ENCODE measurements around the gene KCNH1. TPM values are rescaled to one million over a fixed set of nuclear protein-coding genes. Genes with fewer than 3 reads are reported as not detected.

The KCNH1 gene
- total RNA-seq, 2 donors from 2014 or later, result 3.2 to 3.5 TPM

DNA sequence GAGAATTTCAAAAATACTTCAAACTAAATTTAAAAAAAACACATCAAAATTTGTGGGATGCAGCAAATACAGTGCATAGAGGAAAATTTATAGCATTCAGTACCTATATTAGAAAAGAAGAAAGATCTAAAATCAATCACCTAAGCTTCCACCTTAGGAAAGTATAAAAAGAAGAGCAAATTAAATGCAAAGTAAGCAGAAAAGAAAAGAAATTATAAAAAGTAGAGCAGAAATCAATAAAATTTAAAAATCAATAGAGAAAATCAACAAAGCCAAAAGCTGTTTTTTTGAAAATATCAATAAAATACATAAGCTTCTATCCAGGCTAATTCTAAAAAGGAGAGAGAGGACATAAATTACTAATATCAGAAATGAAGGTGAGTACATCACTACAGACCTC lies 255.4 kb downstream of the KCNH1 start:
- no peak overlapping the region for H3K4me3 ChIP-seq (ENCODE audit: low read length)
- Mint-ChIP-seq H3K27me3 (ENCODE audit: insufficient read depth) (peaks cover 2% of the 10 kb centered on the region), H3K4me3 (no peak overlapping the region), H3K4me1 (no peaks in the 10 kb centered on the region), H3K36me3 (ENCODE audit: low read depth) (no peaks in the 10 kb centered on the region), H3K9me3 (no peaks in the 10 kb centered on the region), H3K27ac (no peak overlapping the region)
- H3K4me1 ChIP-seq (ENCODE audit: control insufficient read depth, insufficient read depth, low read length), result peaks cover under 1% of the 10 kb centered on the region
- H3K27ac ChIP-seq (ENCODE audit: low read depth, low read length), result no peak overlapping the region
- DNase-seq, result no peak
- no peak overlapping the region for H3K9ac ChIP-seq (ENCODE audit: extremely low read depth, low read length, poor library complexity, severe bottlenecking)
- no peaks in the 10 kb centered on the region for H3K27me3 ChIP-seq (ENCODE audit: control insufficient read depth, insufficient read depth, low read length, poor library complexity, severe bottlenecking)
- no peaks in the 10 kb centered on the region for H3K36me3 ChIP-seq (ENCODE audit: control insufficient read depth, insufficient read depth, low read length)
- TF ChIP-seq, protein P1, sequence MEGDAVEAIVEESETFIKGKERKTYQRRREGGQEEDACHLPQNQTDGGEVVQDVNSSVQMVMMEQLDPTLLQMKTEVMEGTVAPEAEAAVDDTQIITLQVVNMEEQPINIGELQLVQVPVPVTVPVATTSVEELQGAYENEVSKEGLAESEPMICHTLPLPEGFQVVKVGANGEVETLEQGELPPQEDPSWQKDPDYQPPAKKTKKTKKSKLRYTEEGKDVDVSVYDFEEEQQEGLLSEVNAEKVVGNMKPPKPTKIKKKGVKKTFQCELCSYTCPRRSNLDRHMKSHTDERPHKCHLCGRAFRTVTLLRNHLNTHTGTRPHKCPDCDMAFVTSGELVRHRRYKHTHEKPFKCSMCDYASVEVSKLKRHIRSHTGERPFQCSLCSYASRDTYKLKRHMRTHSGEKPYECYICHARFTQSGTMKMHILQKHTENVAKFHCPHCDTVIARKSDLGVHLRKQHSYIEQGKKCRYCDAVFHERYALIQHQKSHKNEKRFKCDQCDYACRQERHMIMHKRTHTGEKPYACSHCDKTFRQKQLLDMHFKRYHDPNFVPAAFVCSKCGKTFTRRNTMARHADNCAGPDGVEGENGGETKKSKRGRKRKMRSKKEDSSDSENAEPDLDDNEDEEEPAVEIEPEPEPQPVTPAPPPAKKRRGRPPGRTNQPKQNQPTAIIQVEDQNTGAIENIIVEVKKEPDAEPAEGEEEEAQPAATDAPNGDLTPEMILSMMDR (conservative IDR thresholded peaks at IDR 0.05), result no peak
- H3K9me3 ChIP-seq (ENCODE audit: control insufficient read depth, low read length), result no peaks in the 10 kb centered on the region

DNA sequence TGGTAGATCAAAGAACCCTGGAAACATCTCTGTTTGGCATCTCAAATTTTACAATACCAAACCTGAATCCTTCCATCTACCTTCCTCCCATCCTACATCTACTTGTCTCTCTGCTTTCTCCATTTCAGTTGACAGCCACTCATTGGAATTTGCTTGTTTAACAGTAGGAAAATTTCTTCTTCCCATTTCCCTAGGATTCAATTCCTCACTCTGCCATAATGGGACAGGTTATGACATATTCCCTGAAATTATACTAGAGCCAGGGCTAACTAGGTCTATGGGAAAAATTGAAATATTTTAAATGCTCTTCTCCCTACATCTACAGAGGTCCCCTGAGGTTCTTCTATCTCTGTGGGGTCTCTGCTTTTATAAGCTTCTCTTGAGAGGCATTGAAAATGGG lies 257.7 kb downstream of the KCNH1 start:
- Mint-ChIP-seq H3K27me3 (ENCODE audit: insufficient read depth) (no peaks in the 10 kb centered on the region), H3K27ac (no peak overlapping the region)
- H3K9ac ChIP-seq (ENCODE audit: extremely low read depth, low read length, poor library complexity, severe bottlenecking), result no peak overlapping the region

DNA sequence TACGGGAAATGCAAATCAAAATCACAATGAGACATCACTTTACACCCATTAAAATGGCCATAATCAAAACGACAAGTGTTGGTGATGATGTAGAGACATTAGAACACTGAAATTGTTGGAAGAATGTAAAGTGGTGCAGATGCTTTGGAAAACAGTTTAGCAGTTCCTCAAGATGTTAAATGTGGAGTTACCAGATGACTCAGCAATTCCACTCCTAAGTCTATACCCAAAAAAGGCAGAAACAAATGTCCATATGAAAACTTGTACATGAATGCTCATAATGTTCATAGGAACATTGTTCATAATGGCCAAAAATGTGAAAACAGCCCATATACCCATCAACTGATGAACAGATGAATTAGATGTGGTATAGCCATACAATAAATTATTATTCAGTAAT lies 267.4 kb downstream of the KCNH1 start:
- Mint-ChIP-seq H3K9me3 (peaks cover 12% of the 10 kb centered on the region), H3K4me1 (no peaks in the 10 kb centered on the region), H3K4me3 (no peak overlapping the region), H3K27ac (no peak overlapping the region), H3K27me3 (ENCODE audit: insufficient read depth) (no peaks in the 10 kb centered on the region), H3K36me3 (ENCODE audit: low read depth) (no peaks in the 10 kb centered on the region)
- no peak for DNase-seq
- Histone ChIP-seq H3K4me3 (ENCODE audit: low read length) (no peak overlapping the region), H3K4me1 (ENCODE audit: control insufficient read depth, insufficient read depth, low read length) (no peaks in the 10 kb centered on the region), H3K27ac (ENCODE audit: low read depth, low read length) (no peak overlapping the region), H3K9ac (ENCODE audit: extremely low read depth, low read length, poor library complexity, severe bottlenecking) (no peak overlapping the region), H3K36me3 (ENCODE audit: control insufficient read depth, insufficient read depth, low read length) (no peaks in the 10 kb centered on the region), H3K9me3 (ENCODE audit: control insufficient read depth, low read length) (peaks cover 12% of the 10 kb centered on the region), H3K27me3 (ENCODE audit: control insufficient read depth, insufficient read depth, low read length, poor library complexity, severe bottlenecking) (peaks cover 3% of the 10 kb centered on the region)
- WGBS, 2 experiments (ENCODE audit: insufficient coverage in 1 of 2, insufficient read length in 1 of 2), result 90% methylated on average over 2 of the region's 2 CpGs; no CpG with 5 or more reads in 1 of the 2 experiments
- TF ChIP-seq, protein P1 (conservative IDR thresholded peaks at IDR 0.05), result no peak

More for the DNA sequence above, 257.7 kb downstream of the KCNH1 start:
- H3K4me3 Mint-ChIP-seq, result no peak overlapping the region
- Histone ChIP-seq H3K27me3 (ENCODE audit: control insufficient read depth, insufficient read depth, low read length, poor library complexity, severe bottlenecking) (no peaks in the 10 kb centered on the region), H3K27ac (ENCODE audit: low read depth, low read length) (no peak overlapping the region), H3K36me3 (ENCODE audit: control insufficient read depth, insufficient read depth, low read length) (no peaks in the 10 kb centered on the region), H3K4me3 (ENCODE audit: low read length) (no peak overlapping the region), H3K4me1 (ENCODE audit: control insufficient read depth, insufficient read depth, low read length) (no peaks in the 10 kb centered on the region), H3K9me3 (ENCODE audit: control insufficient read depth, low read length) (no peaks in the 10 kb centered on the region)
- TF ChIP-seq, protein P1 (conservative IDR thresholded peaks at IDR 0.05), result no peak
- DNase-seq, result no peak
- H3K4me1 Mint-ChIP-seq, result no peaks in the 10 kb centered on the region
- no peaks in the 10 kb centered on the region for H3K36me3 Mint-ChIP-seq (ENCODE audit: low read depth)
- no peaks in the 10 kb centered on the region for H3K9me3 Mint-ChIP-seq

Measured in endodermal cell (in vitro differentiated cells).